CD14-positive monocyte (primary cell): ENCODE data around the gene IFIT3. TPM values are rescaled to one million over a fixed set of nuclear protein-coding genes. Genes with fewer than 3 reads are reported as not detected.

ENCODE experiments used
- DNase-seq, 3 donors: peaks; one replicate each; pipeline ENCODE4 v3.0.0-alpha.2; 2011 to 2022
- H2AFZ ChIP-seq: 2 replicates; pipeline ENCODE4 v1.6.0; 2012; ENCODE audit warnings: mild to moderate bottlenecking, low read depth, low read length, inconsistent platforms; ENCODE audit not compliant: insufficient read depth, poor library complexity, severe bottlenecking
- H3K27ac ChIP-seq, 2 donors: 1 replicate in 1 of 2; 2 replicates in 1 of 2; pipeline ENCODE4 v1.5.1; 2012 to 2013; ENCODE audit warnings: low read length in 2 of 2, control low read depth in 1 of 2, inconsistent platforms in 1 of 2, low read depth in 1 of 2, mild to moderate bottlenecking in 1 of 2
- H3K27me3 ChIP-seq, 2 donors: one replicate each; pipeline versions ENCODE4 v1.6.0 to v1.6.1; 2011 to 2013; ENCODE audit warnings: low read length in 2 of 2; ENCODE audit not compliant: control insufficient read depth in 2 of 2, insufficient read depth in 2 of 2
- H3K36me3 ChIP-seq, 2 donors: replicated peaks in 1 of 2; 1 replicate in 1 of 2; 2 replicates in 1 of 2; pipeline versions ENCODE4 v1.5.1 to v1.6.1; 2012 to 2013; ENCODE audit warnings: low read length in 2 of 2, control low read depth in 1 of 2, inconsistent platforms in 1 of 2, mild to moderate bottlenecking in 1 of 2; ENCODE audit not compliant: insufficient read depth in 2 of 2, control insufficient read depth in 1 of 2
- H3K4me1 ChIP-seq, 2 donors: 1 replicate in 1 of 2; 2 replicates in 1 of 2; pipeline versions ENCODE4 v1.5.1 to v1.6.1; 2012 to 2013; ENCODE audit warnings: low read length in 2 of 2, control low read depth in 1 of 2, inconsistent platforms in 1 of 2, mild to moderate bottlenecking in 1 of 2, moderate library complexity in 1 of 2; ENCODE audit not compliant: insufficient read depth in 2 of 2, control insufficient read depth in 1 of 2
- H3K4me2 ChIP-seq: replicated peaks from 2 replicates; pipeline ENCODE3; 2012; ENCODE audit warnings: low read length, moderate library complexity, mild to moderate bottlenecking; ENCODE audit not compliant: poor library complexity, severe bottlenecking; ENCODE audit errors: extremely low read depth
- H3K4me3 ChIP-seq, 3 experiments: fragments of 200-600 bp in 1 of 3; sonication (generic) in 1 of 3; replicated peaks in 1 of 3; 1 replicate in 2 of 3; 2 replicates in 1 of 3; pipeline ENCODE4 v1.5.1; 2011 to 2013; ENCODE audit warnings: low read length in 3 of 3, mild to moderate bottlenecking in 3 of 3, control low read depth in 2 of 3, low read depth in 2 of 3, inconsistent platforms in 1 of 3, moderate library complexity in 1 of 3
- H3K79me2 ChIP-seq: 2 replicates; pipeline ENCODE4 v1.6.0; 2012; ENCODE audit warnings: mild to moderate bottlenecking, control low read depth, inconsistent platforms, low read length, moderate library complexity; ENCODE audit not compliant: insufficient read depth
- H3K9ac ChIP-seq: 2 replicates; pipeline ENCODE4 v1.6.0; 2017; ENCODE audit warnings: low read length, mild to moderate bottlenecking; ENCODE audit not compliant: insufficient read depth, poor library complexity, severe bottlenecking
- H3K9me3 ChIP-seq, 2 donors: replicated peaks in 1 of 2; 1 replicate in 1 of 2; 2 replicates in 1 of 2; pipeline versions ENCODE4 v1.5.1 to v1.6.1; 2012 to 2013; ENCODE audit warnings: low read length in 2 of 2, control low read depth in 1 of 2; ENCODE audit not compliant: control insufficient read depth in 1 of 2, insufficient read depth in 1 of 2
- H4K20me1 ChIP-seq: 2 replicates; pipeline ENCODE4 v1.6.0; 2012; ENCODE audit warnings: mild to moderate bottlenecking, low read length, control low read depth, moderate library complexity; ENCODE audit not compliant: insufficient read depth
- H3K27ac Mint-ChIP-seq, 7 donors: one replicate each; pipeline ENCODE4 v1.8.0; 2020; ENCODE audit warnings: mild to moderate bottlenecking in 7 of 7, mixed read lengths in 7 of 7, moderate library complexity in 6 of 7, inconsistent platforms in 2 of 7
- H3K27me3 Mint-ChIP-seq, 3 donors: one replicate each; pipeline ENCODE4 v1.8.0; 2021 to 2022; ENCODE audit warnings: low read depth in 3 of 3, mild to moderate bottlenecking in 3 of 3, mixed read lengths in 3 of 3, moderate library complexity in 3 of 3, inconsistent platforms in 1 of 3
- H3K36me3 Mint-ChIP-seq, 2 donors: one replicate each; pipeline ENCODE4 v1.8.0; 2020; ENCODE audit warnings: mixed read lengths in 2 of 2, inconsistent platforms in 1 of 2, mild to moderate bottlenecking in 1 of 2
- H3K4me1 Mint-ChIP-seq: one replicate; pipeline ENCODE4 v1.8.0; 2020; ENCODE audit warnings: mild to moderate bottlenecking, mixed read lengths
- H3K4me3 Mint-ChIP-seq, 2 donors: one replicate each; pipeline ENCODE4 v1.8.0; 2020; ENCODE audit warnings: mild to moderate bottlenecking in 2 of 2, mixed read lengths in 2 of 2, moderate library complexity in 1 of 2
- H3K9me3 Mint-ChIP-seq, 7 donors: one replicate each; pipeline ENCODE4 v1.8.0; 2020 to 2022; ENCODE audit warnings: mixed read lengths in 7 of 7, mild to moderate bottlenecking in 6 of 7, moderate library complexity in 6 of 7, inconsistent platforms in 2 of 7
- CTCF ChIP-seq: fragments of 200-600 bp; IDR thresholded peaks from one replicate; pipeline ENCODE4 v1.8.0; 2022; ENCODE audit warnings: antibody characterized with exemption, mild to moderate bottlenecking
- WGBS: methylation state at CpG from one replicate; pipeline ENCODE4 v1.1.5; 2013; ENCODE audit warnings: missing lambda C conversion rate; ENCODE audit not compliant: insufficient coverage; 5-methylcytosine and 5-hydroxymethylcytosine counted together
- intact Hi-C, 2 donors: fragments of 100-400 bp; cut with micrococcal nuclease; formaldehyde crosslinking; loops; one replicate each; pipeline versions ENCODE4 v1.15.0 to v1.15.1; 2023
- polyA plus RNA-seq, 3 donors: library from polyadenylated mRNA; depleted of rRNA in 1 of 3; unstranded in 2 of 3; stranded (reverse) in 1 of 3; fragments of 300-500 nt in 2 of 3; fragments of >200 nt in 1 of 3; fragmentation: Illumina TruSeq in 2 of 3; gene quantifications; 1 replicate in 2 of 3; 2 replicates in 1 of 3; pipeline ENCODE4 v1.2.3, GENCODE V29; 2012 to 2021

IFIT3 gene
- polyA plus RNA-seq, 3 donors: 13.8 to 38.0 (median 26.4) TPM

GRCh38 chr10:89304446-89304845 lies 23.4 kb upstream of the IFIT3 start:
- H4K20me1 ChIP-seq: peaks cover 41% of the 10 kb centered on the region
- H2AFZ ChIP-seq: no peak overlapping the region
- H3K27ac Mint-ChIP-seq: peak overlapping the region in 1 of 7 donors; percentile 63
- intact Hi-C loops: loop anchor here in 1 of 2 donors (5.0 to 10.0 kb wide), 2 partner anchors 47 to 110 kb away; partner anchors contain the start of gene IFIT5
- H3K36me3 ChIP-seq: peaks cover 17 to 32% of the 10 kb centered on the region in 2 donors
- no peak overlapping the region for H3K27ac ChIP-seq
- H3K9me3 Mint-ChIP-seq: peaks cover 0 to 1% (median 0%) of the 10 kb centered on the region in 7 donors
- H3K9me3 ChIP-seq: no peaks in the 10 kb centered on the region
- H3K4me3 Mint-ChIP-seq: peak overlapping the region; percentile 32 to 95
- DNase-seq: no peak
- peaks cover 30 to 38% of the 10 kb centered on the region in 2 donors for H3K36me3 Mint-ChIP-seq
- H3K4me1 Mint-ChIP-seq: peaks cover 37% of the 10 kb centered on the region
- H3K27me3 ChIP-seq: no peaks in the 10 kb centered on the region
- peaks cover 0 to 5% (median 0%) of the 10 kb centered on the region in 3 donors for H3K27me3 Mint-ChIP-seq
- peaks cover 15% of the 10 kb centered on the region for H3K79me2 ChIP-seq
- peaks cover 35 to 39% of the 10 kb centered on the region in 2 donors for H3K4me1 ChIP-seq
- WGBS: no CpG with 5 or more reads among the region's 2 CpGs
- no peak for TF ChIP-seq CTCF
- H3K9ac ChIP-seq: no peak overlapping the region
- peak overlapping the region in 1 of 3 experiments; percentile 84 for H3K4me3 ChIP-seq
- H3K4me2 ChIP-seq: peak overlapping the region; percentile 80

GRCh38 chr10:89304925-89305324 lies 22.9 kb upstream of the IFIT3 start:
- Histone ChIP-seq H3K4me2 (peak overlapping the region; percentile 80), H3K27ac (no peak overlapping the region), H3K9ac (no peak overlapping the region), H3K79me2 (peaks cover 15% of the 10 kb centered on the region), H3K9me3 (no peaks in the 10 kb centered on the region), H3K4me1 (peaks cover 35 to 39% of the 10 kb centered on the region in 2 donors), H3K36me3 (peaks cover 17 to 32% of the 10 kb centered on the region in 2 donors), H3K27me3 (no peaks in the 10 kb centered on the region), H4K20me1 (peaks cover 41% of the 10 kb centered on the region), H2AFZ (no peak overlapping the region), H3K4me3 (no peak overlapping the region)
- Mint-ChIP-seq H3K4me1 (peaks cover 37% of the 10 kb centered on the region), H3K27me3 (peaks cover 0 to 5% (median 0%) of the 10 kb centered on the region in 3 donors), H3K27ac (no peak overlapping the region), H3K36me3 (peaks cover 30 to 38% of the 10 kb centered on the region in 2 donors), H3K9me3 (peaks cover 0 to 1% (median 0%) of the 10 kb centered on the region in 7 donors), H3K4me3 (peak overlapping the region in 1 of 2 donors; percentile 95)
- intact Hi-C loops: loop anchor here in 1 of 2 donors (5.0 to 10.0 kb wide), 2 partner anchors 48 to 110 kb away; partner anchors contain the start of gene IFIT5
- no peak for TF ChIP-seq CTCF
- no peak for DNase-seq
